GM12873 (cell line): ENCODE data around the gene FAM168B.

ENCODE experiments used
- CTCF ChIP-seq: IDR thresholded peaks from 2 replicates; pipeline ENCODE4 v1.5.1; 2012; ENCODE audit warnings: low read depth, mild to moderate bottlenecking, moderate library complexity, low read length, control low read depth; ENCODE audit not compliant: insufficient read depth; ENCODE audit errors: missing control alignments

The FAM168B gene

GRCh38 chr2:131043199-131044074, 49.8 kb downstream of the FAM168B start:
- no peak for TF ChIP-seq CTCF

DNA sequence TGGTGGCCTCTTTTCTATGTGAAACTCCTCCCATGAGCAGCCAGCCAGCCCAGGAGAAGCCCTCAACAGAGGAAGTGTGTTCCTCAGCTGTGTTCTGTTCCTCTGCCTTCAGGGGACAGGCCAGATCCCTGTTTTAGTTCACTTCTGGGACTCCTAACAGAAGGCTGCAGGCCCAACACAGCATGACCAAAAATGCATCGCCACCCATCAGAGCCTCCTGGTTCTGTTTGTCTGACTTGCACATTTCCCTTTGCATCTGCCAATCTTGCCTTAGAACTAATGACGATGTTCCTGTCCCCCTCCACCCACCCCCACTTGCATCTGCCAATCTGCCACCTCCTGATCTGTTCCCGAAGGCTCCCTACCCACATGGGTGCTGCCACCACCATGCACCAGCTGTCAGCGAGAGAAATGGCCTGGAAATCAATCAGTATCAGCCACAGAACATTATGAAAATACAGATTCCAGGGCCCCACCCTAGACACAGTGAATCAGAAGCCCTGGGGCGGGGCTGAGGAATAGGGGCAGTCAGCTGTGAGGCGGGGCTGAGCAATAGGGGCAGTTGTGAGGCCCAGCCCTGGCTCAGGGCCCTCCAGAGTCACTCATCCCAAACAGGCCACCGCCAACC, 51.0 kb downstream of the FAM168B start:
- TF ChIP-seq CTCF = no peak

- TF ChIP-seq CTCF = no peak
Measured at GRCh38 chr2:131041402-131042147, 51.7 kb downstream of the FAM168B start.

GRCh38 chr2:131040661-131041401, 52.4 kb downstream of the FAM168B start:
- TF ChIP-seq CTCF = no peak

DNA sequence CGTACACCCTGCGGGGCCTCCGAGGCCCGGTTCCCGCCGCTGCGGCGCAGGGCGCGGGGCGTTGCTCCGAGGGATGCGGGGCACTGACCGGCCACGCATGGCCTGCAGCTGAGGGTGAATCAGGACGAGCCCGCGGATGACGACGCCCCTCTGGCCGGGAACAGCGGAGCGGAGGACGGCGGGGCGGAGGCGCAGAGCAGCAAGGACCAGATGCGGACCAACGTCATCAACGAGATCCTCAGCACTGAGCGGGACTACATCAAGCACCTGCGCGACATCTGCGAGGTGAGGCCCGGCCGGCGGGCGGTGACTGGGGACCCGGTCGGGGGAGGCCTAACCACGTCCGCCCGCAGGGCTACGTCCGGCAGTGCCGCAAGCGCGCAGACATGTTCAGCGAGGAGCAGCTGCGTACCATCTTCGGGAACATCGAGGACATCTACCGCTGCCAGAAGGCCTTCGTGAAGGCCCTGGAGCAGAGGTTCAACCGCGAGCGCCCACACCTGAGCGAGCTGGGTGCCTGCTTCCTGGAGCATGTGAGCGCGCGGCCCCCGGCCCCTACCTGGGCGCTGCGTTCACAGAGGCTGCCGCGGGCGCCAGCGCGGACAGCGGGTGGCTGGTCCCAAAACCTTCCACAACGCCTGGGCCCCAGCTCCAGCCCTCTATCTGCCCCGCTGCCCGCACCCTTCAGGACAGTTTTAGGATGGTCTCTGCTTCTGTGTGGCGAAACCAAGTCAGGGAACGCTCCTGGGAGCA, 53.2 kb downstream of the FAM168B start:
- no peak for TF ChIP-seq CTCF

GRCh38 chr2:131039535-131039907, 53.7 kb downstream of the FAM168B start:
- no peak for TF ChIP-seq CTCF

- no peak for TF ChIP-seq CTCF
Measured at GRCh38 chr2:131039101-131039440, 54.2 kb downstream of the FAM168B start.
